SIG-M5 treated with dmso at 0.1 percent for 504 hours (cell line): ENCODE measurements around the gene EEF1AKMT1.
A peak's percentile ranks its signal among the peaks of the same experiment; 100 is the strongest.

ENCODE experiments used
- DNase-seq: peaks from one replicate; lab custom pipeline; 2025; ENCODE audit not compliant: unreplicated experiment; lab: John Stamatoyannopoulos, UW

Gene EEF1AKMT1, protein sequence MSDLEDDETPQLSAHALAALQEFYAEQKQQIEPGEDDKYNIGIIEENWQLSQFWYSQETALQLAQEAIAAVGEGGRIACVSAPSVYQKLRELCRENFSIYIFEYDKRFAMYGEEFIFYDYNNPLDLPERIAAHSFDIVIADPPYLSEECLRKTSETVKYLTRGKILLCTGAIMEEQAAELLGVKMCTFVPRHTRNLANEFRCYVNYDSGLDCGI

DNA sequence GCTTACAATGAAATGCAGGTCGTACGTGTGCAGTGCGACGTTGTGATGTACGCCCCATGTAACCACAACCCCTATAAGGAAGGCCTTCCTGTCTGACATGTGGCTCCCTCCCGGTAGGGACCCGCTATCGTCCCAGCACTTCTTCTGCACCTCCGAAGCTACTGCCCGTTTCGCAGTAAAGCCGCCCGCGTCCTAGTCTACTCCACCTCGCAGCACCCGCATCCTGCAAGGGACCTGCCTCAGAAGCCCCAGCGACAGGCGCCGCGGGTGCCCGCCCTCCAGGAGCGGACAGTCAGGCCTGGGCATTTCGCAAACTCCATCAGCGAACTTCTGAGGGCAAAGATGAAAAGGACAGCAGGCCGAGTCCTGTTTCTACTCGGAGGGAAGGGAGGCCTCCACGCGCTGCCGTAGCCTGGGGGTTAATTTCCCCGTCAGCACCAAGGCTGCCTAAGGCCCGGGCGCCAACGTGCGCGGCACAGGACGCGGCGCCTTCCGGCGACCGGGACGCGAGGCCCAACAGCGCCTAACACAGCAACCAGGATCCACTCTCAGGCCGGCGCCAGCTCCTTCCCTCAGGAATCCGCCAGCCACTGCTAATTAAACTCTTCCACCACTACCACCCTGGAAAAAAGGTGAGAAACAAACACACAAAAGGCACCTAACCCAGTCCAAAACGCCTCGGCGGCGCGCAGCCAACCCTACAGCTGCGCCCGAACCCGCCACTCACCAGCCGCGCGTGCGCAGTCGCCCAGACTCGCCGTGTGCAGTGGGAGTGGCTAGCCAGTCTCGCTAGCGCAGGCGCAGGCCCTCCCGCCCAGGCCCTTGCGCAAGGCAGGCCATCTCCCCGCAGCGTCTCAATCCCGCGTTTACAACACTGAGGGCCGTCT, at the start of gene EEF1AKMT1:
Gene EEF1AKMT1, minus strand, starts transcription at position 768 of the 887 bp plus-strand sequence. CDS start 16,363 bp downstream, outside the sequence.
- peak; percentile 89 for DNase-seq

DNA sequence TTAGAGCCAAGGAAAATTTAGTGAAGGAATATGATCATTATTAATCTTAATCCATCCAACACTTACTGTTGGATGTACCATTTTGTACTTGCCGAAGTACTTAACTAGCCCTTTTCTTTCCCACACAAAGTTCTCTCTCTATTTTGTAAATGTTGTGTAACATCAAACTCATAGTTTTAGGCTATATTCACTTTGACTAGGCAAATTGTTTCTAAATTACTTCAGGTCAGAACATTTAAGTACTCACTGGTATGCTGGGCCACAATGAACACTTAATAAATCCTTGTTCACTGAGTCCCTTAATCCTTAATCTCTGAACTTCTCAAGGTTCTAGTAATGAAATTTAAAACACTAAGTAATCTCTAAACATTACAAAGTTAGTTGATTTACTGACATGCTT, 49.3 kb upstream of the EEF1AKMT1 start:
- no peak for DNase-seq

DNA sequence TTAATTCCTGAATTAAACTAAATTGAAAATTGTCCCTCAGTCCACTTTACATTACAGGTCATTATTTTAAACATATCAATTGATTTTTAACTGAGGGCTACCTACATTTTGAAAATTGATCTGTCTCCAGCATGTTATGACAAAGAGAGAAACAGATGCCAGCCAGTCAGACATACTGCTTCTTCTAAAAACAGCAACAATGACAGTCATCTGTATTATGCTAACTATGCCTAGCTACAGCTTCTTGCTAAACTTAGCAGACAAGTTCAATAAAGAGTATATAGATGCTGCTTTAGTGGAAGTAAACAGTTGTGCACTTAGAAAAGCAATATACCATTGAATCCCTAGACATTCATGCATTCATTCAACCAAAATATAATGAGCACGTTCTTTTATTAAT, 48.6 kb upstream of the EEF1AKMT1 start:
- no peak for DNase-seq

DNA sequence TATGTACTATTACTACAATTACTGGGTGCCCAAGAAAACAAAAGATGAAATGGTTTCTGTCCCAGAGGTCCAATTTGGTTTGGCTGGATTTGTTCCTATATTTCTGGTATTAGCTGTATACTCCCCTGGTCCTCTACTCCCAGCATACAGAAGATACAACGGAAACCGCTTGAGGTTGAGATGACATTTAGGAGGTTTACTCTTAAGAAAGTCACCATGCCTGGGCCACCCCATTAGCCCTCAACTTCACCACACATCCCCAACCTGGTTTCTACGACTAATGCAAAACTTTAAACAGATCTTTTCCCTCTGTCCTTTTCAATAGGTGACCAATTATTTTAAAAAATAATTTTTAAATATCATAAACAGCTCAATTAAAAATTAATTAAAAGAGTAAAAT, 46.0 kb upstream of the EEF1AKMT1 start:
- DNase-seq, result no peak

DNA sequence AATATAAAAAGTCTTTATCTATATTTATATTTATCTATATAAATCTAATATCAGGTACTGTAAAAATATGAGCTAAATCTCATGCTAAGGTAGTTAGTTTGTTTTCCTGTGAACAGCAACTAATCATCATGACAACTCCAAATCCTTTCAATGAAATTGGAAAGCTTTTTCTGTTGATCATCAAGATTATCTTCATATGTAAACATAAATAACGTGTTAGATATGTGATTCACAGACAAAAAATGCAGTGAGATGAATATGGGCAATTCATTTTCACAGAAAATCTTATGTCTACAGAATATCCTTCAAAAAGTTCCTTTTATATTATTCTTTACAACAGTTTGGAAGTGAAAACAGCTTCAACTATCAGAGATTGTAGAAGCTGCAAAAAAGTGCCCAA, 41.7 kb upstream of the EEF1AKMT1 start:
- no peak for DNase-seq

DNA sequence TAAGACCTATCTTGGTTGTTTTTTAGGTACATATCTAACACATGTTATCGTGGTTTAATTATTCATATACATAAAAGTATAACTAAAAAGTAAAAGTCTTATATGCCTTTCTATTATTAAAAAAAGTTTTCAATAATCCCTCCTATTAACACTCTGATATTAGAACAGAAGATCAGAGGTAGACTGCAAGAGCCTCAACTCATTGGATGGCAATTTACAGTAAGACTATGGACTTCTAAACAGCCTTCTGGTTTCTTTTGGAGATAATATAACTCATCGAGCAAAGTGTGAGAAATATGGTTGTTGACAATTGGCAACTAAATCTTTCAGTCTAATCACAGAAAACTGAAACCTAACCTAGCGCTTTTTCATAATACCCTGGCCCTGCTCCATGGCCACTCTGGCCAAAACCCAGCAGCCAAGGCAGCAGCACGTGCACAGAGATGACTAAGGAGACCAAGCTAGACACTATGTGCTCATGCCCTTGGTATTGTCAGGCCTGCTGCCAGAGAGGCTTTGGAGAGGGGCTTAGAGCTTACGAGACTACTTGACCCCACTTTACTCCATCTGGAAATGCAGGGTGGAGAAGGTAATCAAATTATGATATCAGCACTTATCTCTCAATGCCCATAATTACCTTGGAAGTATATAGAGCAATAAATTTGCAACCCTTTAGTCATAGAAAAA, 40.6 kb upstream of the EEF1AKMT1 start:
- no peak for DNase-seq

DNA sequence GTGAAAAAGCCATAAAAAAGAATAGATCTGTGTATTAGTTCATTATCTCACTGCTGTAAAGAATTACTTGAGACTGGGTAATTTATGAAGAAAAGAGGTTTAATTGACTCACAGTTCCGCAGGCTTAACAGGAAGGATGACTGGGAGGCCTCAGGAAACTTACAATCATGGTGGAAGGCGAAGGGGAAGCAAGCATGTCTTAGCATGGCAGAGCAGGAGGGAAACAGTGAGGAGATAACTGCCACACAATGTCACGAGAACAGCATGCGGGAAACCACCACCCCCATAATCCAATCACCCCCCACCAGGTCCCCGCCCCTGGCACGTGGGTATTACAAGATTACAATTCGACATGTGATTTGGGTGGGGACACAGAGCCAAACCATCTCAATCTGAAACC, 39.1 kb upstream of the EEF1AKMT1 start:
- DNase-seq, result no peak

DNA sequence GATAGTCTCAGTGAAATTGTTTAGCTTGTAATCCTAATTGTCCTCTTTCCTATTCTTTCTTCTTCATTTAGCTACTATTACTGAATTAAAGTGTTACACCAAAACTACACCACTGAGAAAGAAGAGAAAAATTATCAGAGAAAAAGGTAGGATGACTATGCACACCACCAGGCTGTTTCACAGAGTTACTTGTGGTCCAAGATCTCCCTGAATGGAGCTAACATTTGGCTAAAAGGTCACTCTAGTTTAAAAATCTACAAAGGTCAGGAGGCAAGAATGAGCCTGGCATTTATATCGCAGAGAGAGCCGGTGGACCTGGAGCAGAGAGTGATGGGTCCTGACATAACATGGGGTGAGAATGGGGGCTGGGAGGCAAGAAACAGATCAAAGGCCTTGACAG, 37.0 kb upstream of the EEF1AKMT1 start:
- no peak for DNase-seq

DNA sequence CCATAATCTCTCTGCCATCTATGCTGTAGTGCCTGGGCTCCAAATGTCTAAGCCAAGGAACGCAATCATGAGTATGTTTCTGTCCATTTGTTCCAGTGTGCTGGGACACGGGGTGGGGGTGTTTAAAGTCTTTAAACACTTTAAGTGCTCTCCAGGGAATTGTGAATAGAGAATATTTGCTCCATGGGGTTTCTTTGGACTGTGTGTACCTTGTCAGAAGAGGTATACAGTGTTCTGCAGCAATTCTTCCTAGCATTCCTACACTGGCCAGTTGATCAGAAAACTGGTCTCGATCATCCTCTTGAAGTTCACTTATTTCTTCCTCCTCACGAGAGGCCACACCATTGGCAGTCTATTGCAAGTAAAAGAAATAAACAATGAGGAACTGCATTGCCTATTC, 35.1 kb upstream of the EEF1AKMT1 start:
- no peak for DNase-seq

DNA sequence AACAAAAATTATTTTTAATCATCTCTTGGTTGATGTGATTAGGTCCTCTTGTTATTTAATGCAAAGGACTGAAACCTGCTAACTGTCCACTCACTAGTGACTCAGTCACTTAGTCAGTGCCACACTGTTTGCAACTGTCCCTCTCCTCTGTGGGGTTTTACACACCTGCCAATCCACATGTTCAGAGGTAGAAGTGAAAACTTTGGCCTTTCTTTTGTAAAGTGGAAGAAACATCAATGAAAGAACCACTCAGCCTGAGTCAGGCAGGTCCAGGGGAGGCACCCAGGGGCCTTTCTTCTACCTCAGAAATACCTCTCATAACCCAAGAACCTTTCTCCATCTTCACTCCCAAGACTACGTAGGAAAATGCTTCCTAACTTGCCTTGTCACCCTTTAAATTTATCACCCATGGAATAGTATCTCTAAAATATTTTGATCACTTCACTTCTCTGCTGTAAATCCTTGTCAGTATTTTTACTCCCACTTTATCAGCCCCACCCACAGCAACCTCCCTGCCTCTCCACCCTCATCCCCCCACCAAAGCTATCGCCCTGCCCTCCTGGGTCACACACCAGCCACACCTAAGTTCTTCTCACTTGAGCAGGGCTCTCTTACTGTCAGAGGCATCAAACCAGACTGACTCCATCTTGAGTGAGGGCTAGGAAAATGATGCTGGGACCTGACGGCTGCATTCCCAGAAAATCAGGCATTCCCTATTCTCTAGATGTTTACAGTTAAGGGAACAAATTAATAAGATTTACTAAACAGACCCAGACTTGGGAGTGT, 29.6 kb upstream of the EEF1AKMT1 start:
- DNase-seq, result no peak

DNA sequence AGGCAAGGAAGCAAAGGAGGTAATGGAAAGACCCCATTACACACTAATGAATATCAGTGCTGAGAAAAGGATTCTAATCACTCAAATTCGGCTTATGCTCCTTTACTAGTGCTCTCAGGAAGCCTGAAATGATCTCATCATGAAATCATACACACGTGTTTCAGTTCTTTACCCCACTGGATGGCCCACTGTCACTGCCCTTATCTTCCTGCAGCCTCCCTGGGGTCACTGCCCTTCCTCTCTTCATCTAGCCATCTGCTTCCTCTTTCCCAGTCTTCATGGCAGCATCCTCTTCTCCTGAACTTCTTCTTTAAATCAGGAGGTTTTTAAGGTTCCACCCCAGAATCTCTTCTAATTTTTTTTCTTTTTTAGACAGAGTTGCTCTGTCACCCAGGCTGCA, 27.9 kb upstream of the EEF1AKMT1 start:
- peak; percentile 10 for DNase-seq

DNA sequence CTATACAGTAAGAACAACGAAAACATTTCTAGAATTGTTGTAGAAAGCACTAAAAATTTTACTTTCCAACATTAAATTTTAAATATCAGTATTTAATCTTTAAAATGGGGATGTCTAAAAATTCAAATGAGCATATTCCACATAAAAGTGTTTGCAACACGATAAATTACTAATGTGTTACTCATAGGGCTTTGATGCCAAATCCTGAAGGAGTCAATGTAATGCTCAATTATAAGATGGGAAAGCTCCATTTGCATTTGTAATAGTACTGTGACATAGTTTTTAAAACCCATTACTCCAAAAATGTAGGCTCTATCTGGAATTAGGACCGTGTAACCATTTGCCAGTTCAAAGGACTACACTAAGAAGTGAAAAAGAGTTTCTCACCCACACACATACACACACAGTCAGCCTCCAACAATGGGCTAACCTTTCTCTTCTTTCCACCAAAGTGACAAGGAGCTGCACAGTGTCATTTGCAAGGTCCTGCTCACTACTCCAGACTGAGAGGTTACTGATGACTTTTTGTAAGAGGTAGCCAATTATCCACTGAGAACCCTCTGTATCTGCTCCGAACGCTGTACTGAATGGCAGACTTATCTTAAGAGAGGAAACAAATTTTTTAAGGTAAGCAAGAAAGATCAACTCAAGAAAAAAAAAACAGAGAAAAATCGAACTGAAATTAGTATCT, 26.1 kb upstream of the EEF1AKMT1 start:
- DNase-seq, result no peak

DNA sequence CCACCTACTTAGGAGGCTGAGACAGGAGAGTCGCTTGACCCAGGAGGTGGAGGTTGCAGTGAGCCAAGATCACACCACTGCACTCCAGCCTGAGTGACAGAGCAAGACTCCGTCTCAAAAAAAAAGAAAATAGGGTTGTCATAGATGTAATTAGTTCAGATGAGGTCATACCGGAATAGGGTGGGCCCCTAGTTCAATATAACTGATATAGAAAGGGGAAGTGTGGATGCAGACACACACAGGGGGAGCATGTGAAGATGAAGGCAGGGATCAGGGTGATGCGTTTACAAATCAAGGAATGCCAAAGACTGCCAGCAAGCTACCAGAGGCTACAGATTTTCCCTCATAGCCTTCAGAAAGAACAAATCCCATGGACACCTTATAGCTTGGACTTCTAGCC, 24.3 kb upstream of the EEF1AKMT1 start:
- DNase-seq, result peak; percentile 89

DNA sequence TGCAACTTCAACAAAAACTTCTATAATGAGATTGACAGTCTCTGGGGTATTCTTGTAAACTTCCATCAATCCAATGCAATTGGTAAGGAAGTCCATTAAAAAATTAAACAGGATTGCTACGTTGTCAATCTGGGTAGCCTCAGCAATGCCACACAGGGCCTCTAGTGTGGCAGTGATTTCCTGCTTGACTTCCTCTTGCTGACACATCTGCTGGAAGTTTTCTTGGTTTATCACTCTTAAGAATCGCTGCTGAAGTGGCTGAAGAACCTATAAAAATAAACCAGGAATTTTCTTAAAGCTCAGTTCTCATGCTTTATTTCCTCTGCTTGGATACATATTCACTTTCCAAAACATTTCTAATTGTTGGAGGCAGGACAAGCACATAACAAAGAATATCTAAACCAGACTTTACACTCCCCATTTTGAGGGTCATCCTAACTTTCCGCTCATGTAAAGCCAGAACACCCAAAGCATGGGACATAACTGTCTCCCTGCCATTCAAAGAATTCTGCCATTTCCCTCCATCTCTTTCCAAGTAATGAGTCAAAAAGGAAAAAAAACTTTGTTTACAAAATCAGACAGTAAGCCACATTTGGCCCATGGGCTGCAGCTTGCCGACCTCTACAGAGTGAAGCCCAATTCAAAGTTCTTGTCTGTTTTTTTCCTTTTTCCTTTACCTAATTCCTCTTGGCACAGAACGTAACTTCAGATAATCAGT, 23.2 kb upstream of the EEF1AKMT1 start:
- DNase-seq, result no peak

DNA sequence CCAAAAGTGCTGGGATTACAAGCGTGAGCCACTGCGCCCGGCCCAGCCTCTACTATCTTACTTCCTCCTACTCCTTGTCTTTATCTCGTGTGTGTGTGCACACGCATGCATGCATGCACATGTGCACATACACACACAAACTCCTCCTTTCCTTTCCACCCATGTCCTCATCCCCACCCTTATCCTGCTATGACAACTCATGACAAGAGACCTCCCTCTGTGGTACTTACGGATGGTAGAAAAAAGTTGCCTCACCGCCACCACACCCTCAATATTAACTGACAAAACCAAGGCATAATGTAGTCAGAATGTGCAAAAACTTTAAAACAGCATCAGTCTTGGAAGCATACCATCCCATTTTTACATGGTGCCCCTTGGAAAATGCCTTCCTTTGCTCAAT, 15.9 kb upstream of the EEF1AKMT1 start:
- DNase-seq, result no peak

DNA sequence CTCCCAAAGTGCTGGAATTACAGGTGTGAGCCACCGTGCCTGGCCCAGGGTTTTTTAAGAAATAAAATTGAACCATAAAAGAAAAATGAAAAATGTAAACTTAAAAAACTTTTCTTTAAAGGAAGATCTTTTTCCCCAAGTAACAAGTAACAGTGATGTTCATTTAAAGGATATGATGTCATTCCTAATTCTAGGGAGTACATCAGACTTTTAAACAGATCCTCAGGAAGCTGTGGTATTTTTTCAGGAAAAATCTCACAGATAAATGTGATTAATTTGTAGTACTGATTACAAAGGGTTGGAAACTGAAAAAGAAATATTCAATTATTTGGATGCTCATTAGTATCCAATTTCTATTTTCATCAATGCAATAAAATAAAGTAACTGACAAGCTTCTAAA, 14.6 kb upstream of the EEF1AKMT1 start:
- no peak for DNase-seq

DNA sequence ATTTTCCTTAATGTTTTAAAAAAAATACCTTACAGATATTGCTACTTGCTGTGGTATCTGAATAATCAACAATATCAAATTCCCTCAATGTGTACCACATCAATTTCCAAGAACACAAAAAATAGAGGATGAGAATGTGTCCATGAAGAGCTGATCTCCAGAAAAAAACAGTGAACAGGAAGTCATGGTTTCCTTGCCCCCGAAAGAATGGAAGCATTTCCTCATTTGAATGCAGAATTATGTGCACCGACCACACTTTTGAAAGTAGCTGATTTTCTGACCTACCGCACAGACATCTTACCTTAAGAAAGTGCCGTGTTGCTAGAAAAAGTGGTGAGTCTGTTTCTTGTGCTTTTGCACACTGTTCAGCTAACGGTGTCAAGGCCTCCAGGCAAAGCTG, 13.4 kb upstream of the EEF1AKMT1 start:
- DNase-seq, result no peak

DNA sequence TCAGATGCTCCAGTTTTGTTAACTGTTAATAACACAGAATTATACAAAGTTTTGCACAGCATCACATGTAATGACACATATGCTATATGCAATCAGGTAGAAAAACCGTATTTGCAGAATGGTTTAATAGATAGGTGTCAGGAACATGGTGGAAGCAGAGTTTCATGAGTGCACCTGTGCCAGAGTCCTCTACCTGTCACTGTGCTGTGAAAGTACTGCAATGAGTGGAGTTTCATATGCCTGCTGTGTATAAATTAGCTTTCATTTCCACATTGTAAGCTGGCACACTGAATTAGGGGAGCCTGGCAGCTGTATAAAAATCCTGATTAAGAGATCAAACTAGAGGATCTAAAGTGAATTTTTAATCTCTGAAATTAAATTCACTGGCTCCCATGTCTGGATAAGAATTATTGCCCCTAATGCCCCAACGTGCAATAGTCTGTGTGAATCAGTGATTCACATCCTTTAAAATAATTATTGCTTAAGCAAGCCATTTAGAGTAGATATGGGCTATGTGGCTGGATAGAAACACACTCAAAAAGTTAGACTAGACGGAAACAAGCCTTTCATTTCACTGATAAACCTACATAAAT, 8.5 kb upstream of the EEF1AKMT1 start:
- DNase-seq, result no peak

DNA sequence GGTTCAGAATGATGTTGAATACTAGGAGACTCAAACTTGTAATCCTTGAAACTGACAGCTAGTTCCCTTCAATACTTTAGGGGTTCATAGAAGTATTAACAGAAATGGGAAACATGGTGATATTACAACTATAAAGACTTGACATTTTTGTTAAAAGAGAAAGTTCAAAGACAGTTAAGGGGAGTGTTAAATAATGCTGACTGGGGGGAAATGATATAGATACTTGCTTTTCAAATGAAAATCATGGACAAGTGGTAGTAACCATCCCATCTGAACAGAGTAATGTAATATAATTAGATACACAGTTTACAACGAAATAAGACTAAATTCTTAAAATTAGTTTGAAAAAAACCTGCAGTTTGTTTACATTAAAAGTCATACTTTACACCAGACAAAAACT, 6.6 kb upstream of the EEF1AKMT1 start:
- no peak for DNase-seq

DNA sequence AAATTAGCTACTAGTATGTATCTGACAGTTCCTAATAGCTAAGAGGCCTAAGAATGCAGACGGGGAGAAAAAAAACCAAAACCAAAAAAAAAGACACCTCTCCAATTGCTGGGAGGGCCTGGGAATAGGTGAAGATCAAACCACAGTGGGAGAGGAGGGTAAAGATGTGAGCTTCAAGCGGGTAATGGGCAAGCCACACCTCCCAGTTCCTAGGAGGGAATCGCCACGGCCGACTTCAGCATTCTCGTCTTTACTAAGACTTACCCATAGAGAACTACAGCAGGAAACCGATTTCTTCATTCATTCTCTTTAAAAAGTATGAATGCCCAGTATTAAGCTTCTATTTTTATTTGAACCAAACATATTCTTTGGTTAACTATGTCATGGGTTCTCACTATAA, 5.6 kb upstream of the EEF1AKMT1 start:
- DNase-seq, result no peak
